Coronary artery (tissue), 2 donors: ENCODE measurements around the gene SLC39A10.

Source experiments
- DNase-seq: peaks from one replicate; pipeline ENCODE4 v3.0.0-alpha.2; 2017; ENCODE audit warnings: low spot score
- H3K27ac ChIP-seq, 2 donors: fragments of 200-600 bp; sonication (generic); one replicate each; pipeline ENCODE4 v1.5.1; 2016 to 2019
- H3K4me3 ChIP-seq: fragments of 200-600 bp; sonication (generic); 2 replicates; pipeline ENCODE4 v1.5.1; 2016; ENCODE audit warnings: mild to moderate bottlenecking, moderate library complexity
- TF ChIP-seq, protein P1 (sequence below): fragments of 200-600 bp; sonication (generic); IDR thresholded peaks from one replicate; pipeline ENCODE4 v1.5.1; 2019; ENCODE audit warnings: antibody characterized with exemption

Gene SLC39A10

DNA sequence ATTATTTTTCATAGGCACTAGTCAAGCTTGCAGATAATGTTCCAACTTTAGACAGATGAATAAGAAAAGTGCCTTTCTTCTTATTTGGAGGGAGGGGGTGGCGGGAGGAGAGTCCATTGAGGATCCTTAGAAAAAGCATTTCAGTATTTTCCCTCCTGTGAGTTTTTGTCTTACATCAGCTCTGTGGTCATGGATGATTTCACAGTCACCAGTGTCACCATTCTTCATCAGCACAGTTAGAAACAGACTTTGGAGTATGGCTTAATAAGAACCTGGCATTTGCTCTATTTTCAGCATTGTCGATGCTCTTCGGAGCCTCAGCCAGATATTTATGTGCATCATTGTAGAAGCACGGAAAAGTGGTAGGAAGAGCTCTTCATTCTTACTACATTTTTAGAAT is 70.1 kb downstream of the SLC39A10 start:
- no peak for DNase-seq

DNA sequence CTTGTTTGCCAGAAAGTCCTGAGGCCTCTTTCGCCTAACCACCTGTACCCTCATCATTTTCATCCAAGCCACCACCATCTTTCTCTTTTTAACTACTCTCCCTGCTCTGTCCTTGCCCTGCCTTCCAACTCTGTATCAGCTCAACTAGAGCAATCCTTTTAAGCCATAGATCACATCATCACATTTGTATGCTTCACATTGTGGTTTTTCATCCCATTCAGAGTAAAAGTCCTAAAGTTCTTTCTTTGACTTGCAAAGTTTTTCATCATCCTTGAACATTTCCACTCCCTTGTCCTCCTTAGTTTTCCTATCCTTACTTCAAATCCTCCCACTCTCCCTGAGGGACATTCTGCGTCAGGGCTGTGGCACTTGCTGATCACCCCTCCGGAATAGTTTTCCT is 73.9 kb downstream of the SLC39A10 start:
- no peak overlapping the region for H3K27ac ChIP-seq
- TF ChIP-seq, protein P1, sequence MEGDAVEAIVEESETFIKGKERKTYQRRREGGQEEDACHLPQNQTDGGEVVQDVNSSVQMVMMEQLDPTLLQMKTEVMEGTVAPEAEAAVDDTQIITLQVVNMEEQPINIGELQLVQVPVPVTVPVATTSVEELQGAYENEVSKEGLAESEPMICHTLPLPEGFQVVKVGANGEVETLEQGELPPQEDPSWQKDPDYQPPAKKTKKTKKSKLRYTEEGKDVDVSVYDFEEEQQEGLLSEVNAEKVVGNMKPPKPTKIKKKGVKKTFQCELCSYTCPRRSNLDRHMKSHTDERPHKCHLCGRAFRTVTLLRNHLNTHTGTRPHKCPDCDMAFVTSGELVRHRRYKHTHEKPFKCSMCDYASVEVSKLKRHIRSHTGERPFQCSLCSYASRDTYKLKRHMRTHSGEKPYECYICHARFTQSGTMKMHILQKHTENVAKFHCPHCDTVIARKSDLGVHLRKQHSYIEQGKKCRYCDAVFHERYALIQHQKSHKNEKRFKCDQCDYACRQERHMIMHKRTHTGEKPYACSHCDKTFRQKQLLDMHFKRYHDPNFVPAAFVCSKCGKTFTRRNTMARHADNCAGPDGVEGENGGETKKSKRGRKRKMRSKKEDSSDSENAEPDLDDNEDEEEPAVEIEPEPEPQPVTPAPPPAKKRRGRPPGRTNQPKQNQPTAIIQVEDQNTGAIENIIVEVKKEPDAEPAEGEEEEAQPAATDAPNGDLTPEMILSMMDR, result no peak
- DNase-seq, result no peak
- H3K4me3 ChIP-seq, result no peak overlapping the region

More for the DNA sequence above, 70.1 kb downstream of the SLC39A10 start:
- Histone ChIP-seq H3K4me3 (no peak overlapping the region), H3K27ac (no peak overlapping the region)
- TF ChIP-seq, protein P1, result no peak

DNA sequence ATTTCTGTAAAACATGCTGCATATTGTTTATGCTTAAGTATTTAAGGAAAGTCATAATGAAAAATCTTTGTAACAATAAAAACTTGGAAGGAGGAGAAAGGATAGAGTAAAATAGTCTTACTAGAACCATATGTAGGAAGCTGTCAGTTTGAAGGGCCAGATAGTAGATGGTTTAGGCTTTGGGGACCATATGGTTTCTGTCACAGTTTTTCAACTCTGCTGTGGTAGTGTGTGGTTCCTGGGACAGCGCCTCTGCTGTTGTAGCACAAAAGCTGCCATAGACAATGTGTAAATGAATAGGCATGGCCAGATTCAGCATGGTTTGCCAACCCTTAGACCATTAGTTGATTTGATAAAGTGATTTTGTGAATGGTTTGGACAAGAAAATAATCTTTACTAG is 75.5 kb downstream of the SLC39A10 start:
- TF ChIP-seq, protein P1, result no peak

DNA sequence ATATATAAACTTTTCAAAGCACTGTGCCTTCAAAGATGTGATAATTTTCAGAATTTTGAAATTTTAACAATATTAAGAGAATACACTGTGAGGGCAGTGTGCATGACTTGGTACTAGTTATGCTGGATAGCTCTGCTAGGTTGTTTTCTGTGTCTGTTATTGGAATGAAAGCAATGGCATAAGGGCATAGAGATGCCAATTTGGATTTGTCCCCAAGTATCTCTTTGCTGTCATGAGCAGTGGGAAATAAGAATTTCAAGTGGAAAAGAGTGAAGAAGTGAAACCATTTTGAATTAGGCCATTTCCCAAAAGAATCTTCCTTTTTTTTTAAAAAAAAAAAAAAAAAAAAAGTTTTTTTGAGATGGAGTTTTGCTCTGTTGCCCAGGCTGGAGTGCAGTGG is 76.8 kb downstream of the SLC39A10 start:
- H3K27ac ChIP-seq, result no peak overlapping the region
- no peak overlapping the region for H3K4me3 ChIP-seq
- DNase-seq, result no peak
- TF ChIP-seq, protein P1, result no peak

More for the DNA sequence above, 75.5 kb downstream of the SLC39A10 start:
- no peak overlapping the region for H3K4me3 ChIP-seq
- DNase-seq, result no peak
- H3K27ac ChIP-seq, result no peak overlapping the region

DNA sequence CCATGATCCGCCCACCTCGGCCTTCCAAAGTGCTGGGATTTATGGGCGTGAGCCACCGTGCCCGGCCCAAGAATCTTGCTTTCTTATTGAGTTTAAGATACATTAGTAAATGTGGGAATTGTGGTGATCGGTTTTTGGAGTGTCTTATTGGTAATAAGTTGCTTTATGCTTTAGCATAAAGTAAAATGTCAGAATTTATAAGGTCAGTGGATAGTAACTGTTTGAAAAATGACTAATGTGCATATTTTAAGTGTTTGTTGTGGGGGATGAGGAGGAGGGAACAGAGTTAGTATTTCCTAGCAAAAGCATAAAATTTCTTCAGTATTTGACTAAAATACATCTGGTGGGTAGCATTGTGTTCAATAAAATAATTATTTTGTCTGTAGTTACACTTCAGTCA is 77.4 kb downstream of the SLC39A10 start:
- no peak overlapping the region for H3K27ac ChIP-seq
- TF ChIP-seq, protein P1, result no peak
- no peak for DNase-seq
- no peak overlapping the region for H3K4me3 ChIP-seq

DNA sequence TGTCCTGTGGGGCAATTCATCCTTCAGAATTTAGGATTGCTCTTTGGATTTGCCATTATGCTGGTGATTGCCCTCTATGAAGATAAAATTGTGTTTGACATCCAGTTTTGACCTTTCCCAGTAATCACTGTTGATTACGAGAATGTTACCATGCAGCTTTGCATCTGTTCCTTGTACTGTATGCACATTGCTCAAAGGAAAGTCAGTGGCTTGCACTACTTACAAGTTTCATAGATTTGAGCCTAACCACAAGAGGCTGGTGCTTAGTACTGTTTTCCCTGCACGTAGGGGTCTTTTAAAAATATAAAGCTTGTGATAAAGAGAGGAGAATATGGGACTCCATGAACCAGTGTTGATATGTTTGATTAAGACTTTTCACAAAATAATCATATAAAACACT is 77.9 kb downstream of the SLC39A10 start:
- TF ChIP-seq, protein P1, result no peak
- no peak for DNase-seq
- Histone ChIP-seq H3K4me3 (no peak overlapping the region), H3K27ac (no peak overlapping the region)

DNA sequence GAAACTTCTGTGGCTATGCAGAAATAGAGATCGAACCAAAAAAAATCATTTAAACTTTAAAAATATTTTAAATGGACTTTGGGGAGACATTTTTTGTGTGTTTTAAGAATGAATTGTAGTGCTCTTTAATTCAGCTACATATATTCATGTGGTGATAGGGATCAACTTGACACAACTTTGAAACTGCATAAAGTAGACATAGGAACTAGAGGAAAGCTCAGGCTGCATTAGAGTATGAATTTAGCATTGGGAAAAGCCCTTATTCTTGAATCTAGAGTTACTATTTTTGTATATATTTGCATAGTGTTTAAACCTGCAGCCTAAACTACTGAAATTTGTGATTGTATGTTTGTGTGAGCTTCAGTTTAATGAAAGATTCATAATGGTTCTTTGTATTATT is 78.3 kb downstream of the SLC39A10 start:
- no peak for DNase-seq
- TF ChIP-seq, protein P1, result no peak
- Histone ChIP-seq H3K27ac (no peak overlapping the region), H3K4me3 (no peak overlapping the region)
